GM23338 (cell line): Measurements from ENCODE around the gene TMEM51. TPM values are rescaled to one million over a fixed set of nuclear protein-coding genes. Genes with fewer than 3 reads are reported as not detected.

Source experiments
- ATAC-seq: fragments of 200-7000 bp; cut with Tn5 transposase; 3 replicates; pipeline ENCODE4 v1.9.1; 2020
- DNase-seq: peaks from one replicate; pipeline ENCODE4 v3.0.0-alpha.2; 2015; ENCODE audit warnings: low spot score
- H2AFZ ChIP-seq: fragments of 200-600 bp; sonication (generic); 2 replicates; pipeline ENCODE4 v1.8.0; 2016; ENCODE audit warnings: antibody characterized with exemption, mild to moderate bottlenecking, moderate library complexity
- H3F3A ChIP-seq: fragments of 200-600 bp; sonication (generic); replicated peaks from 2 replicates; pipeline ENCODE4 v1.8.0; 2017; ENCODE audit warnings: antibody characterized with exemption, mixed run types, low read depth
- H3K27ac ChIP-seq: fragments of 200-600 bp; sonication (generic); 2 replicates; pipeline ENCODE4 v1.6.1; 2016; ENCODE audit warnings: low read depth
- H3K27me3 ChIP-seq: fragments of 200-600 bp; sonication (generic); 2 replicates; pipeline ENCODE4 v1.8.0; 2016; ENCODE audit warnings: mild to moderate bottlenecking, mixed run types, moderate library complexity; ENCODE audit not compliant: insufficient read depth
- H3K36me3 ChIP-seq: fragments of 200-600 bp; sonication (generic); 2 replicates; pipeline ENCODE4 v1.8.0; 2016; ENCODE audit warnings: mild to moderate bottlenecking; ENCODE audit not compliant: insufficient read depth
- H3K4me1 ChIP-seq: fragments of 200-600 bp; sonication (generic); 2 replicates; pipeline ENCODE4 v1.8.0; 2016; ENCODE audit warnings: mild to moderate bottlenecking, moderate library complexity; ENCODE audit not compliant: insufficient read depth
- H3K4me2 ChIP-seq: fragments of 200-600 bp; sonication (generic); 2 replicates; pipeline ENCODE4 v1.7.1; 2017; ENCODE audit warnings: mixed run types
- H3K4me3 ChIP-seq: fragments of 200-600 bp; sonication (generic); 2 replicates; pipeline ENCODE4 v1.6.1; 2016; ENCODE audit warnings: mixed run types
- H3K79me2 ChIP-seq: fragments of 200-600 bp; sonication (generic); replicated peaks from 2 replicates; pipeline ENCODE4 v1.8.0; 2017; ENCODE audit warnings: mild to moderate bottlenecking; ENCODE audit not compliant: insufficient read depth
- H3K9me2 ChIP-seq: fragments of 200-600 bp; sonication (generic); 2 replicates; pipeline ENCODE4 v1.8.0; 2017; ENCODE audit not compliant: insufficient read depth
- H4K20me1 ChIP-seq: fragments of 200-600 bp; sonication (generic); replicated peaks from 2 replicates; pipeline ENCODE4 v1.8.0; 2017; ENCODE audit warnings: mild to moderate bottlenecking; ENCODE audit not compliant: insufficient read depth
- H3K27ac Mint-ChIP-seq: 2 replicates; pipeline ENCODE4 v1.8.0; 2020; ENCODE audit warnings: inconsistent platforms, mild to moderate bottlenecking, moderate library complexity, mixed read lengths
- H3K27me3 Mint-ChIP-seq: 3 replicates; pipeline ENCODE4 v1.8.0; 2022; ENCODE audit warnings: low read depth, mild to moderate bottlenecking, moderate library complexity, mixed read lengths, inconsistent platforms; ENCODE audit not compliant: insufficient read depth, poor library complexity
- H3K36me3 Mint-ChIP-seq: 3 replicates; pipeline ENCODE4 v1.8.0; 2021; ENCODE audit warnings: low read depth, mild to moderate bottlenecking, inconsistent platforms, moderate library complexity, mixed read lengths
- H3K4me1 Mint-ChIP-seq: 3 replicates; pipeline ENCODE4 v1.8.0; 2020; ENCODE audit warnings: mild to moderate bottlenecking, inconsistent platforms, mixed read lengths
- H3K4me3 Mint-ChIP-seq: 3 replicates; pipeline ENCODE4 v1.8.0; 2021; ENCODE audit warnings: moderate library complexity, mild to moderate bottlenecking, inconsistent platforms, mixed read lengths
- H3K9me3 Mint-ChIP-seq: 3 replicates; pipeline ENCODE4 v1.8.0; 2020; ENCODE audit warnings: moderate library complexity, mild to moderate bottlenecking, inconsistent platforms, mixed read lengths
- CREB1 ChIP-seq: fragments of 250-450 bp; sonication (Bioruptor Pico); IDR thresholded peaks from 2 replicates; pipeline ENCODE4 v1.5.0; 2020; ENCODE audit warnings: low read depth, mild to moderate bottlenecking, moderate library complexity
- ETS1 ChIP-seq: IDR thresholded peaks from 2 replicates; pipeline ENCODE4 v1.6.1; 2016; ENCODE audit warnings: antibody characterized with exemption
- EZH2phosphoT487 ChIP-seq: fragments of 200-600 bp; sonication (generic); IDR thresholded peaks from one replicate; pipeline ENCODE4 v1.8.1; 2018; ENCODE audit warnings: antibody characterized with exemption; ENCODE audit not compliant: unreplicated experiment
- NANOG ChIP-seq: IDR thresholded peaks from 2 replicates; pipeline ENCODE4 v1.6.1; 2016; ENCODE audit warnings: antibody characterized with exemption, borderline replicate concordance
- REST ChIP-seq: IDR thresholded peaks from one replicate; pipeline ENCODE4 v1.6.1; 2018; ENCODE audit warnings: antibody characterized with exemption; ENCODE audit not compliant: unreplicated experiment
- STAT1 ChIP-seq: IDR thresholded peaks from one replicate; pipeline ENCODE4 v1.6.1; 2016; ENCODE audit warnings: antibody characterized with exemption; ENCODE audit not compliant: unreplicated experiment
- ZNF331 ChIP-seq: fragments of 250-450 bp; sonication (Bioruptor Pico); IDR thresholded peaks from 2 replicates; pipeline ENCODE4 v1.5.0; 2020; ENCODE audit warnings: low read depth, mild to moderate bottlenecking, moderate library complexity
- ZNF462 ChIP-seq: fragments of 250-450 bp; sonication (Bioruptor Pico); IDR thresholded peaks from 2 replicates; pipeline ENCODE4 v1.5.0; 2020; ENCODE audit warnings: mild to moderate bottlenecking, moderate library complexity
- polyA plus RNA-seq: library from polyadenylated mRNA; unstranded; fragments of >200 nt; fragmentation: Nextera tagmentation; extraction: Ambion mirVana; gene quantifications from 2 replicates; pipeline ENCODE4 v1.2.1, GENCODE V29; 2016
- total RNA-seq: library from RNA; depleted of rRNA; stranded (reverse); fragments of >200 nt; shearing (Covaris generic); gene quantifications from 2 replicates; pipeline ENCODE4 v1.2.3, GENCODE V29; 2014

Gene TMEM51
- total and polyA plus RNA-seq, 2 experiments from 2014 or later: 4.0 to 5.2 TPM

GRCh38 chr1:15117671-15118325, 35.7 kb upstream of the TMEM51 start:
- Histone ChIP-seq H3K4me1 (no peaks in the 10 kb centered on the region), H3K27me3 (no peaks in the 10 kb centered on the region), H3K4me3 (no peak overlapping the region), H3F3A (no peaks in the 10 kb centered on the region), H3K27ac (no peak overlapping the region), H3K36me3 (no peaks in the 10 kb centered on the region), H4K20me1 (no peaks in the 10 kb centered on the region), H3K4me2 (no peak overlapping the region), H2AFZ (0 out of 2 replicates have a peak overlapping the region, but pooled peaks have one; percentile 43), H3K9me2 (no peaks in the 10 kb centered on the region), H3K79me2 (no peaks in the 10 kb centered on the region)
- ATAC-seq: no peak
- Mint-ChIP-seq H3K27ac (no peak overlapping the region), H3K36me3 (no peaks in the 10 kb centered on the region), H3K9me3 (no peaks in the 10 kb centered on the region), H3K27me3 (peaks cover 11% of the 10 kb centered on the region), H3K4me3 (no peak overlapping the region), H3K4me1 (peaks cover 10% of the 10 kb centered on the region)
- no peak for DNase-seq
- TF ChIP-seq STAT1: no peak
- TF ChIP-seq ZNF462 (CRISPR knock-in tag): no peak
- no peak for TF ChIP-seq ZNF331 (CRISPR knock-in tag)
- TF ChIP-seq EZH2phosphoT487: no peak
- TF ChIP-seq ETS1: no peak
- TF ChIP-seq CREB1 (CRISPR knock-in tag): no peak
- no peak for TF ChIP-seq NANOG
- no peak for TF ChIP-seq REST
